ENCODE measurements around the gene NEURL3. TPM values are rescaled to one million over a fixed set of nuclear protein-coding genes. Genes with fewer than 3 reads are reported as not detected.

The NEURL3 gene
- total RNA-seq, 4 donors from 2014 or later, result not detected

- Histone ChIP-seq H3K4me1 (peaks cover 0 to 89% (median 51%) of the 10 kb centered on the region in 3 donors), H3K9me3 (no peaks in the 10 kb centered on the region), H3K4me3 (peak overlapping the region; percentile 93 to 100), H3K36me3 (peaks cover 0 to 9% of the 10 kb centered on the region in 2 donors), H3K27ac (peak overlapping the region; percentile 96 to 100 (median 99)), H3K27me3 (no peaks in the 10 kb centered on the region)
- no CpG with 5 or more reads among the region's 24 CpGs for WGBS, 2 donors (ENCODE audit: low coverage in 1 of 2)
- peak in 1 of 2 donors; percentile 77 for TF ChIP-seq POLR2A (IDR thresholded peaks at IDR 0.05)
- TF ChIP-seq EP300 (IDR thresholded peaks at IDR 0.05), result no peak
- TF ChIP-seq CTCF (IDR thresholded peaks at IDR 0.05), result no peak
- peak; percentile 91 for TF ChIP-seq POLR2AphosphoS5 (IDR thresholded peaks at IDR 0.05)
- ATAC-seq, result peak; percentile 16
These were observed 33.5 kb upstream of the NEURL3 start for GRCh38 chr2:96538487-96539214.

- peak; percentile 15 for TF ChIP-seq POLR2AphosphoS5 (IDR thresholded peaks at IDR 0.05)
- TF ChIP-seq POLR2A (IDR thresholded peaks at IDR 0.05), result peak in 1 of 2 donors; percentile 12
- no peak for TF ChIP-seq EP300 (IDR thresholded peaks at IDR 0.05)
- TF ChIP-seq CTCF (IDR thresholded peaks at IDR 0.05), result no peak
- peak overlapping the region; percentile 93 to 100 for H3K4me3 ChIP-seq
- ATAC-seq, result no peak
- peaks cover 0 to 4% of the 10 kb centered on the region in 2 donors for H3K36me3 ChIP-seq
- H3K27me3 ChIP-seq, result no peaks in the 10 kb centered on the region
- peak overlapping the region; percentile 96 to 100 (median 99) for H3K27ac ChIP-seq
- H3K4me1 ChIP-seq, result peaks cover 0 to 90% (median 56%) of the 10 kb centered on the region in 3 donors
- no peaks in the 10 kb centered on the region for H3K9me3 ChIP-seq
- no CpG with 5 or more reads among the region's 36 CpGs for WGBS, 2 donors (ENCODE audit: low coverage in 1 of 2)
These were observed 32.8 kb upstream of the NEURL3 start for GRCh38 chr2:96537734-96538486.

GRCh38 chr2:96537066-96537733, 32.0 kb upstream of the NEURL3 start:
- TF ChIP-seq EP300 (IDR thresholded peaks at IDR 0.05) (no peak), POLR2A (IDR thresholded peaks at IDR 0.05) (peak in 1 of 2 donors; percentile 0), CTCF (IDR thresholded peaks at IDR 0.05) (no peak), POLR2AphosphoS5 (IDR thresholded peaks at IDR 0.05) (peak; percentile 38)
- peak overlapping the region; percentile 93 to 100 for H3K4me3 ChIP-seq
- H3K9me3 ChIP-seq, result no peaks in the 10 kb centered on the region
- 0% methylated on average over 13 to 24 of the region's 61 CpGs for WGBS, 2 donors (ENCODE audit: low coverage in 1 of 2)
- peak; percentile 22 for ATAC-seq
- H3K36me3 ChIP-seq, result no peaks in the 10 kb centered on the region
- peak overlapping the region; percentile 96 to 100 (median 99) for H3K27ac ChIP-seq
- peaks cover 5 to 90% (median 63%) of the 10 kb centered on the region in 3 donors for H3K4me1 ChIP-seq
- no peaks in the 10 kb centered on the region for H3K27me3 ChIP-seq

DNA sequence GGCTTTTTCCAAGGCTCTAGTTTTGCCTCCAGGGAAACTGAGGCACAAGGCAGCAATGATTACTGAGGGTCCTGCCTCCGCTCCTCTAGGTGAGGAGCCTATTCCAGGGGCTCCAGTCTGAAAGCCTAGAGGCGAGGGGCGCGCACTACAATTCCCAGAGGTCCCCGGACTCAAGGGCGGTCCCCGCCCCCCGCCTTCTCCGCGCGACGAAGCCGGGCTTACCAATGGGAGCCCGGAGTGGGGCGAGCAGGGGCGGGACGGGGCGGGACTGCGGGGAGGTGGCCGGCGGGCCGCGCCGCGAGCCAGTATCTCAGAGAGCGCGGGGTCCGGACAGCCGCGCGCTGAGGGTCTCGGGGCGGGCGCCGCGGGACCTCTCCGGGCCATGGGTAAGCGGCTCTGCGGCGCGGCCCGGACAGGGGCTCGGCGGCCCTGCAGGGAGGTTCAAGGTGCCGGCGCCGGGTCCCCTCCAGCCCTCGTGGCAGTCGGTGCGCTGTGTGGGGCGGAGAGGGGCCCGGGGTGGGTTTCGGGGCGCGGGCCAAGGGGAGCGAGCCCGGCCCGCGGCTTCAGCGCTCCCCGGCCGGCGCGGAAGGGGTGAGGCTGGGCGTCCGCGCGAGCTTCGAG, 31.4 kb upstream of the NEURL3 start, which contains the start of gene ARID5A:
ARID5A (plus strand) TSS at position 308 of the 621 bp plus-strand sequence; CDS start at position 383, 75 bp downstream.
- Histone ChIP-seq H3K4me1 (peaks cover 5 to 90% (median 63%) of the 10 kb centered on the region in 3 donors), H3K4me3 (peak within 1 kb of the TSS; percentile 93 to 100), H3K27me3 (no peaks in the 10 kb centered on the region), H3K9me3 (no peaks in the 10 kb centered on the region), H3K27ac (peak within 1 kb of the TSS; percentile 96 to 100 (median 99)), H3K36me3 (no peaks in the 10 kb centered on the region)
- peak; percentile 78 for ATAC-seq
- peak; percentile 98 to 99 for TF ChIP-seq POLR2A (IDR thresholded peaks at IDR 0.05)
- TF ChIP-seq CTCF (IDR thresholded peaks at IDR 0.05), result peak in 3 of 4 experiments; percentile 48 to 76 (median 70)
- TF ChIP-seq EP300 (IDR thresholded peaks at IDR 0.05), result no peak
- TF ChIP-seq POLR2AphosphoS5 (IDR thresholded peaks at IDR 0.05), result peak; percentile 94
- WGBS, 2 donors (ENCODE audit: low coverage in 1 of 2), result 0% methylated on average over 8 of the region's 69 CpGs; no CpG with 5 or more reads in 1 of the 2 donors

Measured in gastroesophageal sphincter (tissue), 4 donors.